Adrenal gland (tissue), 5 donors: ENCODE results near the gene MAP7D1.

Experiments used
- CTCF ChIP-seq, 6 experiments: fragments of 450-650 bp in 4 of 6; fragments of 200-600 bp in 2 of 6; sonication (generic) in 1 of 6; IDR thresholded peaks; 1 replicate in 5 of 6; 2 replicates in 1 of 6; pipeline versions ENCODE4 v1.5.1 to v1.8.0; 2016 to 2021; ENCODE audit warnings: antibody characterized with exemption in 6 of 6, mild to moderate bottlenecking in 2 of 6, moderate library complexity in 1 of 6
- POLR2A ChIP-seq, 2 donors: fragments of 450-650 bp; IDR thresholded peaks; one replicate each; pipeline ENCODE4 v1.6.1; 2017; ENCODE audit warnings: antibody characterized with exemption in 2 of 2, mild to moderate bottlenecking in 2 of 2, moderate library complexity in 1 of 2
- donor health status: DM: no; HTN: no; CAD: no.

- TF ChIP-seq CTCF (IDR thresholded peaks at IDR 0.05) (no peak), POLR2A (IDR thresholded peaks at IDR 0.05) (no peak)
Measured at GRCh38 chr1:36144413-36144812, 11.5 kb upstream of the MAP7D1 start.
